ENCODE measurements around the gene SMPD1.
A peak's percentile ranks its signal among the peaks of the same experiment; 100 is the strongest.
"Not testable (repeated sequence)": the region's sequence is repeated elsewhere in the genome, so short reads cannot be mapped to it uniquely, and the experiment has no call there.

SMPD1 gene

GRCh38 chr11:6390718-6391469 is 620 bp downstream of the SMPD1 start:
- no peaks in the 10 kb centered on the region for H3K79me2 ChIP-seq (ENCODE audit: insufficient read depth, low read length)
- H2AFZ ChIP-seq (ENCODE audit: low read depth, low read length, severe bottlenecking) = peak overlapping the region; percentile 98
- peak overlapping the region; percentile 84 for H3K4me2 ChIP-seq (ENCODE audit: low read depth, low read length, poor library complexity, severe bottlenecking)
- H3K9me3 ChIP-seq (ENCODE audit: insufficient read depth, low read length) = no peaks in the 10 kb centered on the region
- H3K4me3 ChIP-seq (ENCODE audit: insufficient read depth, low read length, poor library complexity, severe bottlenecking) = peak overlapping the region; percentile 86
- H3K27me3 ChIP-seq (ENCODE audit: low read length) = no peaks in the 10 kb centered on the region
- H3K9ac ChIP-seq (ENCODE audit: low read length) = peak overlapping the region; percentile 70
- H4K20me1 ChIP-seq (ENCODE audit: low read depth, low read length) = no peaks in the 10 kb centered on the region
- no peaks in the 10 kb centered on the region for H3K36me3 ChIP-seq (ENCODE audit: low read length)
- no peaks in the 10 kb centered on the region for H3K9me2 ChIP-seq (replicated peaks; ENCODE audit: insufficient read depth, low read length)
- TF ChIP-seq CTCF (IDR thresholded peaks at IDR 0.05; ENCODE audit: insufficient read depth, low read length, poor library complexity, severe bottlenecking) (no peak), EZH2phosphoT487 (conservative IDR thresholded peaks at IDR 0.05; ENCODE audit: low read length) (no peak)
- no peak overlapping the region for H3K27ac ChIP-seq (ENCODE audit: low read depth, low read length)
- H3F3A ChIP-seq (ENCODE audit: insufficient read depth) = peaks cover 12% of the 10 kb centered on the region; the same call in 1 of the 2 replicates

GRCh38 chr11:6391537-6392134 is 1.4 kb downstream of the SMPD1 start:
- no peak for TF ChIP-seq EZH2phosphoT487 (conservative IDR thresholded peaks at IDR 0.05; ENCODE audit: low read length)
- Histone ChIP-seq H4K20me1 (ENCODE audit: low read depth, low read length) (no peaks in the 10 kb centered on the region), H3K4me2 (ENCODE audit: low read depth, low read length, poor library complexity, severe bottlenecking) (no peak overlapping the region), H3K9me2 (replicated peaks; ENCODE audit: insufficient read depth, low read length) (no peaks in the 10 kb centered on the region), H3K79me2 (ENCODE audit: insufficient read depth, low read length) (no peaks in the 10 kb centered on the region), H3F3A (ENCODE audit: insufficient read depth) (peaks cover 12% of the 10 kb centered on the region; the same call in 1 of the 2 replicates), H3K27ac (ENCODE audit: low read depth, low read length) (no peak overlapping the region), H3K9me3 (ENCODE audit: insufficient read depth, low read length) (no peaks in the 10 kb centered on the region), H2AFZ (ENCODE audit: low read depth, low read length, severe bottlenecking) (no peak overlapping the region), H3K36me3 (ENCODE audit: low read length) (no peaks in the 10 kb centered on the region), H3K9ac (ENCODE audit: low read length) (no peak overlapping the region), H3K4me3 (ENCODE audit: insufficient read depth, low read length, poor library complexity, severe bottlenecking) (no peak overlapping the region), H3K27me3 (ENCODE audit: low read length) (no peaks in the 10 kb centered on the region)

- not testable (repeated sequence) for H2AFZ ChIP-seq (ENCODE audit: low read depth, low read length, severe bottlenecking); H3K9me3 ChIP-seq (ENCODE audit: insufficient read depth, low read length); H3K4me2 ChIP-seq (ENCODE audit: low read depth, low read length, poor library complexity, severe bottlenecking); H3K79me2 ChIP-seq (ENCODE audit: insufficient read depth, low read length); H3K27ac ChIP-seq (ENCODE audit: low read depth, low read length); H3K9me2 ChIP-seq (replicated peaks; ENCODE audit: insufficient read depth, low read length); H3K27me3 ChIP-seq (ENCODE audit: low read length); H4K20me1 ChIP-seq (ENCODE audit: low read depth, low read length); H3K4me3 ChIP-seq (ENCODE audit: insufficient read depth, low read length, poor library complexity, severe bottlenecking); H3K36me3 ChIP-seq (ENCODE audit: low read length); H3K9ac ChIP-seq (ENCODE audit: low read length)
- H3F3A ChIP-seq (ENCODE audit: insufficient read depth) = peaks cover 12% of the 10 kb centered on the region; the same call in 1 of the 2 replicates
Observed at GRCh38 chr11:6392251-6392650, 2.0 kb downstream of the SMPD1 start.

GRCh38 chr11:6393989-6394670 is 3.9 kb downstream of the SMPD1 start:
- Histone ChIP-seq H3F3A (ENCODE audit: insufficient read depth) (peaks cover 7% of the 10 kb centered on the region; the same call in 1 of the 2 replicates), H3K36me3 (ENCODE audit: low read length) (no peaks in the 10 kb centered on the region), H3K9me3 (ENCODE audit: insufficient read depth, low read length) (no peaks in the 10 kb centered on the region), H3K4me3 (ENCODE audit: insufficient read depth, low read length, poor library complexity, severe bottlenecking) (no peak overlapping the region), H3K27ac (ENCODE audit: low read depth, low read length) (no peak overlapping the region), H3K27me3 (ENCODE audit: low read length) (no peaks in the 10 kb centered on the region), H3K9me2 (replicated peaks; ENCODE audit: insufficient read depth, low read length) (no peaks in the 10 kb centered on the region), H3K79me2 (ENCODE audit: insufficient read depth, low read length) (no peaks in the 10 kb centered on the region), H3K4me2 (ENCODE audit: low read depth, low read length, poor library complexity, severe bottlenecking) (no peak overlapping the region), H3K9ac (ENCODE audit: low read length) (no peak overlapping the region), H4K20me1 (ENCODE audit: low read depth, low read length) (no peaks in the 10 kb centered on the region), H2AFZ (ENCODE audit: low read depth, low read length, severe bottlenecking) (no peak overlapping the region)
- TF ChIP-seq EZH2phosphoT487 (conservative IDR thresholded peaks at IDR 0.05; ENCODE audit: low read length) (no peak), CTCF (IDR thresholded peaks at IDR 0.05; ENCODE audit: insufficient read depth, low read length, poor library complexity, severe bottlenecking) (no peak)

Measured in SU-DHL-6 (cell line).